Gastroesophageal sphincter (tissue), 3 donors: ENCODE measurements around the gene SESN2.

Experiments
- CTCF ChIP-seq, 4 experiments: fragments of 200-600 bp in 2 of 4; fragments of 450-650 bp in 2 of 4; sonication (generic) in 1 of 4; IDR thresholded peaks; one replicate each; pipeline ENCODE4 v1.5.1; 2017 to 2019; ENCODE audit warnings: antibody characterized with exemption in 4 of 4, mild to moderate bottlenecking in 2 of 4, moderate library complexity in 2 of 4
- POLR2A ChIP-seq, 2 donors: fragments of 450-650 bp; IDR thresholded peaks; one replicate each; pipeline ENCODE4 v1.6.1; 2017; ENCODE audit warnings: antibody characterized with exemption in 2 of 2, mild to moderate bottlenecking in 2 of 2, moderate library complexity in 1 of 2

- TF ChIP-seq POLR2A (IDR thresholded peaks at IDR 0.05): no peak
- TF ChIP-seq CTCF (IDR thresholded peaks at IDR 0.05): no peak
Observed at GRCh38 chr1:28306301-28306949, 47.1 kb downstream of the SESN2 start.
